Keratinocyte (primary cell): ENCODE data around the gene BCAS3. TPM values are rescaled to one million over a fixed set of nuclear protein-coding genes. Genes with fewer than 3 reads are reported as not detected.

Source experiments
- DNase-seq: peaks from one replicate; pipeline ENCODE4 v3.0.0-alpha.2; 2011; ENCODE audit warnings: low read depth, missing footprints, low spot score
- FAIRE-seq: peaks from 2 replicates; lab custom pipeline; 2011; peaks lifted over from hg19 to GRCh38; lab: Jason Lieb, UNC
- H2AFZ ChIP-seq: 2 replicates; pipeline ENCODE4 v1.6.0; 2012; ENCODE audit warnings: low read length, control low read depth, inconsistent platforms; ENCODE audit not compliant: control insufficient read depth
- H3K27ac ChIP-seq: 2 replicates; pipeline ENCODE4 v1.5.1; 2011; ENCODE audit warnings: low read length; ENCODE audit not compliant: control insufficient read depth, insufficient read depth
- H3K27me3 ChIP-seq: 3 replicates; pipeline ENCODE4 v1.6.0; 2011; ENCODE audit warnings: low read length; ENCODE audit not compliant: control insufficient read depth, insufficient read depth; ENCODE audit errors: extremely low read depth
- H3K36me3 ChIP-seq, 2 experiments: 2 replicates in 1 of 2; 3 replicates in 1 of 2; pipeline ENCODE4 v1.5.1; 2011; ENCODE audit warnings: low read length in 2 of 2, mild to moderate bottlenecking in 1 of 2; ENCODE audit not compliant: control insufficient read depth in 2 of 2, insufficient read depth in 2 of 2; ENCODE audit errors: extremely low read depth in 1 of 2
- H3K4me1 ChIP-seq: 3 replicates; pipeline ENCODE4 v1.5.1; 2011; ENCODE audit warnings: low read length; ENCODE audit not compliant: control insufficient read depth, insufficient read depth; ENCODE audit errors: extremely low read depth
- H3K4me2 ChIP-seq: 3 replicates; pipeline ENCODE4 v1.6.0; 2011; ENCODE audit warnings: low read depth, low read length; ENCODE audit not compliant: control insufficient read depth, insufficient read depth; ENCODE audit errors: extremely low read depth
- H3K4me3 ChIP-seq, 3 experiments: fragments of 200-600 bp in 1 of 3; sonication (generic) in 1 of 3; 2 replicates in 2 of 3; 3 replicates in 1 of 3; pipeline ENCODE4 v1.5.1; 2011 to 2016; ENCODE audit warnings: low read length in 3 of 3, mild to moderate bottlenecking in 3 of 3, control low read depth in 2 of 3, inconsistent platforms in 1 of 3, low read depth in 1 of 3, mixed read lengths in 1 of 3, mixed run types in 1 of 3, moderate library complexity in 1 of 3; ENCODE audit not compliant: control insufficient read depth in 2 of 3, insufficient read depth in 2 of 3; ENCODE audit errors: extremely low read depth in 1 of 3
- H3K79me2 ChIP-seq: 2 replicates; pipeline ENCODE4 v1.6.0; 2012; ENCODE audit warnings: low read length; ENCODE audit not compliant: control insufficient read depth, insufficient read depth
- H3K9ac ChIP-seq: 3 replicates; pipeline ENCODE4 v1.6.0; 2011; ENCODE audit warnings: low read length; ENCODE audit not compliant: control insufficient read depth, insufficient read depth; ENCODE audit errors: extremely low read depth
- H3K9me1 ChIP-seq: 3 replicates; pipeline ENCODE4 v1.6.0; 2011; ENCODE audit warnings: low read length; ENCODE audit not compliant: control insufficient read depth, insufficient read depth; ENCODE audit errors: extremely low read depth
- H3K9me3 ChIP-seq: 2 replicates; pipeline ENCODE4 v1.5.1; 2012; ENCODE audit warnings: low read depth, low read length; ENCODE audit not compliant: control insufficient read depth
- H4K20me1 ChIP-seq: 3 replicates; pipeline ENCODE4 v1.6.0; 2011; ENCODE audit warnings: low read length; ENCODE audit not compliant: control insufficient read depth, insufficient read depth; ENCODE audit errors: extremely low read depth
- CTCF ChIP-seq, 3 experiments: IDR thresholded peaks in 1 of 3; conservative IDR thresholded peaks in 1 of 3; optimal IDR thresholded peaks in 1 of 3; 2 replicates in 2 of 3; 3 replicates in 1 of 3; pipeline versions ENCODE3 to v1.5.1; 2011; ENCODE audit warnings: low read length in 3 of 3, mild to moderate bottlenecking in 3 of 3, moderate library complexity in 2 of 3, control low read depth in 1 of 3, inconsistent platforms in 1 of 3; ENCODE audit not compliant: insufficient read depth in 2 of 3; ENCODE audit errors: extremely low read depth in 1 of 3
- EZH2 ChIP-seq: IDR thresholded peaks from one replicate; pipeline ENCODE4 v1.6.1; 2012; ENCODE audit warnings: inconsistent platforms, mild to moderate bottlenecking, low read length, moderate library complexity
- dilution Hi-C: fragments of 300-500 bp; cut with MboI; formaldehyde crosslinking; loops from one replicate; pipeline ENCODE4 v1.7.0; 2020; ENCODE audit warnings: low sequenced_read_pairs; ENCODE audit not compliant: extremely low pct_ligation_motif_present
- polyA plus RNA-seq, 5 experiments: library from polyadenylated mRNA; depleted of rRNA in 3 of 5; stranded (reverse) in 3 of 5; stranded (forward) in 1 of 5; unstranded in 1 of 5; fragments of >200 nt; gene quantifications; 1 replicate in 1 of 5; 2 replicates in 3 of 5; 3 replicates in 1 of 5; pipeline versions ENCODE4 v1.2.1 to v1.2.3, GENCODE V29; 2011 to 2012; ENCODE audit warnings: missing spikeins in 2 of 5, low read depth in 1 of 5, low replicate concordance in 1 of 5

The BCAS3 gene
- polyA plus RNA-seq, 1 donor (not counting 4 experiments of a cell fraction or from before 2014, with no cell fraction given) = 11.8 TPM

- Histone ChIP-seq H3K27ac (no peak overlapping the region), H3K79me2 (no peaks in the 10 kb centered on the region), H3K4me2 (no peak overlapping the region), H3K36me3 (no peaks in the 10 kb centered on the region), H3K9me1 (no peaks in the 10 kb centered on the region), H3K27me3 (peaks cover 8% of the 10 kb centered on the region), H3K9me3 (no peaks in the 10 kb centered on the region), H3K4me1 (no peaks in the 10 kb centered on the region), H2AFZ (no peak overlapping the region), H4K20me1 (no peaks in the 10 kb centered on the region), H3K9ac (no peak overlapping the region), H3K4me3 (no peak overlapping the region)
- dilution Hi-C loops = no loop called here
- no peak for TF ChIP-seq EZH2
- no peak for TF ChIP-seq CTCF (optimal IDR thresholded peaks at IDR 0.05 in 1 of 3, IDR thresholded peaks at IDR 0.05 in 1 of 3, conservative IDR thresholded peaks at IDR 0.05 in 1 of 3; ENCODE audit: extremely low read depth in 1 of 3, insufficient read depth in 2 of 3, low read length in 3 of 3)
- DNase-seq = no peak
- no peak for FAIRE-seq
Measured at GRCh38 chr17:61387011-61387410, 709.4 kb downstream of the BCAS3 start.

GRCh38 chr17:61387511-61388305 lies 710.1 kb downstream of the BCAS3 start:
- dilution Hi-C loops = no loop called here
- no peak for FAIRE-seq
- H3K9me1 ChIP-seq = no peaks in the 10 kb centered on the region

More at GRCh38 chr17:61387511-61388305, 710.1 kb downstream of the BCAS3 start:
- Histone ChIP-seq H2AFZ (no peak overlapping the region), H3K36me3 (no peaks in the 10 kb centered on the region), H3K27me3 (peaks cover 8% of the 10 kb centered on the region), H3K4me2 (no peak overlapping the region), H4K20me1 (no peaks in the 10 kb centered on the region), H3K9ac (no peak overlapping the region), H3K79me2 (no peaks in the 10 kb centered on the region), H3K27ac (no peak overlapping the region), H3K4me3 (no peak overlapping the region), H3K4me1 (no peaks in the 10 kb centered on the region), H3K9me3 (no peaks in the 10 kb centered on the region)
- TF ChIP-seq EZH2 (no peak), CTCF (optimal IDR thresholded peaks at IDR 0.05 in 1 of 3, IDR thresholded peaks at IDR 0.05 in 1 of 3, conservative IDR thresholded peaks at IDR 0.05 in 1 of 3; ENCODE audit: extremely low read depth in 1 of 3, insufficient read depth in 2 of 3, low read length in 3 of 3) (no peak)
- no peak for DNase-seq
